GM21619 (cell line): ENCODE measurements around the gene MAGEA11.
"Not testable (repeated sequence)": the region's sequence is repeated elsewhere in the genome, so short reads cannot be mapped to it uniquely, and the experiment has no call there.

ENCODE experiments used
- ATAC-seq: cut with Tn5 transposase; IDR thresholded peaks from one replicate; pipeline ENCODE4 v1.9.1; 2021; ENCODE audit not compliant: unreplicated experiment

The MAGEA11 gene, protein sequence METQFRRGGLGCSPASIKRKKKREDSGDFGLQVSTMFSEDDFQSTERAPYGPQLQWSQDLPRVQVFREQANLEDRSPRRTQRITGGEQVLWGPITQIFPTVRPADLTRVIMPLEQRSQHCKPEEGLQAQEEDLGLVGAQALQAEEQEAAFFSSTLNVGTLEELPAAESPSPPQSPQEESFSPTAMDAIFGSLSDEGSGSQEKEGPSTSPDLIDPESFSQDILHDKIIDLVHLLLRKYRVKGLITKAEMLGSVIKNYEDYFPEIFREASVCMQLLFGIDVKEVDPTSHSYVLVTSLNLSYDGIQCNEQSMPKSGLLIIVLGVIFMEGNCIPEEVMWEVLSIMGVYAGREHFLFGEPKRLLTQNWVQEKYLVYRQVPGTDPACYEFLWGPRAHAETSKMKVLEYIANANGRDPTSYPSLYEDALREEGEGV

DNA sequence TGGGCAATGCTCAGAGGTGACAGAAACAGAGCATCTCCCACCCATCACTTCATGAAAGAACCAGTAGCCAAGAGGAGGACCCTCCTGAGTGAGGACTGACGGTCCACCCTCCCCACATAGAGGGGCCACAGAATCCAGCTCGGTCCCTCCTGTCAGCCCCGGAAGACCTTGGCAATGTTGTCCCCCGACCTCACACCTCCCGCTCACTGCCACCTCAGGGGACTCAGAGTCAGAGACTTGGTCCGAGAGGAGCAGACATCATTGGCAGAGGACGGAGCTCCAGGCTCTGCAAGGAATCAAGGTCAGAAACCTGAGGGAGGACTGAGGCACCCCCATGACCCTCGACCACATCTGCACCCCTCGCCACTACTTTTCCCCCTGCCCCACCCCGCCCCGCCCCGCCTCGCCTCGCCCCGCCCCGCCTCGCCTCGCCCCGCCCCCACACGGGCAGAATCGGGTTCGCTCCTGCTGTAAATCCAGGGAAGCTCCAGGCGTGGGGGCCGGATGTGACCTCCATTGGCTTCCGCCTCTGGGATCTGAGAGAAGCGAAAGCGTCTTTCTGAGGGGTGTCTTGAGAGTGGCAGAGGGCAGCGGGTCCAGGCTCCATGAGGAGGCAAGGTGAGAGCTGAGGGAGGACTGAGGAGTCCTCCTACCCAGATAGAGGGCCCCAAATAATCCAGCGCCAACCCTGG, at the start of gene MAGEA11:
Gene MAGEA11, plus strand, starts transcription at position 516 of the 692 bp plus-strand sequence. CDS start 1,100 bp downstream, outside the sequence.
- ATAC-seq: no peak

DNA sequence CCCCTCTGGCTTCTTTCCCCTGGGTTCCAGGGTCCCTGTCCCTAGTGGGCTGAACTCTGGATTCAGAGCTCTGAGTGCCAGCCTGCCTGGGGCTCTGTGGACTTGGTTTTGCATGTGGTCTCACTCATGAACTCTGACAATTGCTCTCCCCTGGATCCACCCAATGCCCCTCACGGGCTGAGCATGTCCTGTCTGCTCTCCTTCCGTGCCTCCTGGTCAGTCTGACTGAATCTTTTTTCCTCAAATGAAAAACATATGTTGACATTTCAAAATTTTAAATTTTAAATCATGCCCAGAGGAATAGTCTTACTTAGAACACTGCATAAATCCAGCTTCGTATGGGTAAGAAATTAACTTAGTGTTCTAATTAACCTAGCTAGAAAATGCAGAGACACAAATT, 36.8 kb upstream of the MAGEA11 start:
- not testable (repeated sequence) for ATAC-seq

DNA sequence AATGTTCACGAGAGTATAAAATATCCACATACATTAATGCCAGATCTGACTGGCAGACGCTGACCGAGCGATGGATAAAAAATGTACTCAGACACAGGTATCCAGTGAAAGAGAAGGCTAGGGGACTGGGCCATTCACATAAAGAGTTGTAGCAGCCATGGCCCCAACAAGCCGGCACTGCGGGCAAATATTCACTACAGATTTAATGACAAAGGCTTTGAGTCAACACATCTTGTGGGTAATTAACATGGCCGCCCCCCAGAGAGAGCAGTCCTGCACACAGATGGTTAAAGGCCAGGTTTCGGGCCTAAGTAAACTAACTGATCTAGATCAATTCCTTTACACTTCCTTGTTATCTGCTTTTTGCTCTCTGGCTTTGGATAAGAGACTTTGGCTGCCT, 36.3 kb upstream of the MAGEA11 start:
- not testable (repeated sequence) for ATAC-seq

DNA sequence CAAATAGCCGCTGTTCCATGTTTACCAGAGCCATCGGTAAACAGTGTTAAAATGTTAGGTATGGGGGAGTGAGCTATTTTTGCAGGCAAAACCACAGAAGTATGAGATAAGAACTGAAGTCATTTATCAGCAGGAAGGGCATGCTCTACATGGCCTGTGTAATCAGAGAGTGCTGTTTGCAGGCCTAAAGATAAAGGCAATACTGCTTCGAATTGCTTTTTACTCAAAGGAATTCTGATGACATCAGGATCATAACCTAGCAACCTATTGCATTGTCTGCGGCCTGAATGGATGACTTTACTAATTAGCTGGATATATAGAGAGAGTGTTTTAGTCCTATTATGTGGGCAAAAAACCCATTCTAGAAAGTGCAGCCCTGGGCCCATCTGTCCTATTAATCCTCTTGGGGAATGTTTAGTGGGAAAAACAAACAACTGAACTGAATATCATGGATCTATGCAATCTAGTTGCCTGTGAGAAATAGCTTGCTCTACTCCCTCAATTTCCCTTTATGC, 32.6 kb upstream of the MAGEA11 start:
- not testable (repeated sequence) for ATAC-seq

DNA sequence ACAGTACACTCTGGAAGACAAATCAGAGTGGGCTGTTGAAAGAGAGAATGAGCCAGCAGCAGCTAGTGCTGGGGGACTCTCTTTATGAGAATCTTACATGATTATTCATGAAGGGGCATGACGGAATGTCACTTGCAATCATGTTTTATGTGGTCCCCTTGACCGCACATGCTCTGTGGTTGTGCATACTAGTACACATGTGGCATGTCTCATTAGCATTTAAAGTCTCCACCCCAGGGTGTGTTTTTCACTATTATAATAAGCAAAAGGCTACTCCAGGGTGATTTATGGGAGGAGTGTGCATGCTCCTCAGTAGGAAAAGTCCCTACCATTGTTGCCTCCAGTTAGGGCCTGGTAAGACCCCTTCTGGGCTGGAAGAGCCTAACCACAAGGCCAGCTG, 30.7 kb upstream of the MAGEA11 start:
- no peak for ATAC-seq

DNA sequence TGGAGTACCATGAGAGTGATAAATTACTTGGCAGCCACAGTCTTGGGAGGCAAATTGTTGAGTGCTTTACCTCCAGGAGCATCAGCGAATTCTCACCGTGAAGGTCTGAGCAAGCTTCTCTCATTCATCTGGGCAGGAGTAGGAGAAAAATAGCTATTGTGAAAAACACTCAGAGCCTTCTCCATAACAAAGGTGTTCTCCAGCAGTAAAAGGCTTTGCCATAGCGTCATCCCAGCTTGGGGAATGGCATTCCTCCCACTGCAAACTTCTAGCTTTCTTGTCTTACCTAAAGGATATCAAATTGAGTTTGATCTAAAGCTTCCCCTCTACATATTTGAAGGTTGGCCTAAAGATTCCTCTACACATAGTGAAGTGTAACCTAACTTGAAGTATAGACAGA, 29.8 kb upstream of the MAGEA11 start:
- no peak for ATAC-seq

DNA sequence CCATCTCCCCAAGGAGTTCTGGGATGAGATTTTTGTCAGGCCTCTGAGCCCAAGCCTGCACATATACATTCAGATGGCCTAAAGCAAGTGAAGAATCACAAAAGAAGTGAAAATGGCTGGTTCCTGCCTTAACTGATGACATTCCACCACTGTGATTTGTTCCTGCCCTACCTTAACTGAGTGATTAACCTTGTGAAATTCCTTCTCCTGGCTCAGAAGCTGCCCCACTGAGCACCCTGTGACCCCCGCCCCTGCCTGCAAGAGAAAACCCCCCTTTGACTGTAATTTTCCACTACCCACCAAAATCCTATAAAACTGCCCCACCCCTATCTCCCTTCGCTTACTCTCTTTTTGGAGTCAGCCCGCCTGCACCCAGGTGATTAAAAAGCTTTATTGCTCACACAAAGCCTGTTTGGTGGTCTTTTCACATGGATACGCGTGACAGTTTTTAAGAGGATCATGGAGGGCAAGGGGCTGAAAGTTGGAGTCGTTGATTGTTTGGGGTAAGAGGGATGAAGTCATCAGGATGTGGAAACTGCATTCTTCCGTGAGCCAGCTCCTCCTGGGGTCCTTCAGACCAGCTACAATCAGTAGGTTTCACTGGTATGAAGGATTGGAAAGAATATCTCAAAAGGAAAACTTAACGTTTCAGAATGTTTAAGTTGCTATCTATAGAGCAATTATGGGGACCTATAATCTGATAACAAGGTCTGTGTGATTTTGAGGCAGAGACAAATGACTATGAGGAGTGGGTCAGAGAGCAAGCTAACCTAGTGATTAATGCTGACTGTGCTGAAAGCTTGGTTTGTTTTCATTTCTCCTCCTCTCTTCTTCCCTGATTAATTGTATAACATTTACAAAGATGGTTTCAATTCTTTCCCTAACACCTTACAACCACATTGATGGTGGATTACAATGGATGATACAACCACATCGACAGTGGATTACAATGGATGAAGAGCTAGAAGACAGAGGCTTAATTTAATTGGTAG, 28.6 kb upstream of the MAGEA11 start:
- no peak for ATAC-seq

DNA sequence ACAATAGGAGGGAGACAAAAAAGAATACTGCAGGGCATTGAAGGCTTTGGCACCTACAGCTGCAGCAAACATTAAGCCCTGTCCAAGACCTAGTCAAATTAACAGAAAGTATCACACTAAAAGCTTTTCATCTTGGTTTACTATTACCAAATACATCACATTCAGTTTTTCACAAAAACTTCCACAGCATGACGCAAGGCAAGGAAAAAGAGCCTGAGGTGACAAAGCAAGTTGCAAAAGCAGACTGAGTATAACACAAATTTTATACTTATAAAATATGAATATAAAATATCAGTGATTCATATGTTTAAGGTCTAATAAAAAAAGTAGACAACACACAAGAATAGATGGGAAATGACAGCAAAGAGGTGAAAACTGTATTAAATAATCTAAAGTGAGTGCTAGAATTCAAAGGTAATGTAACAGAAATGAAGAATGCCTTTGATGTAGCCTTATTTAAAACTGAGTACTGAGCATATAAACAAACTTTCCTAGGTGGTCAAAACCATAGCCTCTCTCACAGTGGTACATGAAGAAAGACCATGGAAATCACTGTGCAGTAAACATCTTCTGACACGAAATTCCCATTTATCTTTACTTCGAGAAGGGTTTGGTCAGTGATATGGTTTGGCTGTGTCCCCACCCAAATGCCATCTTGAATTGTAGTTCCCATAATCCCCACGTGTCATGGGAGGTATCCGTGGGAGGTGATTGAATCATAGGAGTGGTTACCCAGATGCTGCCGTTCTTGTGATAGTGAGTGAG, 27.7 kb upstream of the MAGEA11 start:
- ATAC-seq: no peak

DNA sequence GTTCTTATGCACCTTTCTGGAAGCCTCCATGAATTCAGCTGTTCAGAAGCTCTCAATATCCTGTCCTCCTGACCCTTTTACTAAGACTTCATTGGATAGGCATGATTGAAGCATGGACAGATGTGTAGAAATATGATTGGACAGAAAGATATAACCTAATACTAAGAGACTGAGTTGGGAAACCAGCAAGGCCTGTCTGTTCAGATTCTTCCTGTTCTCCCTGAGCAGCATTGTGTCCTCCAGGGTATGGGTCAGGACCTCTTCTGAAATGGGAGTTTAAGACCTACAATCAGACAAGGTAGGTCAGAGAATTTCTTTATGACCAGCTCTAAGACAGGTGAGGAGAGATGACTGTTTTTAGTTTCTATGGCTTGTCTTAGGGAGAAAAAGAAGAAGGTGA, 23.9 kb upstream of the MAGEA11 start:
- ATAC-seq: no peak

DNA sequence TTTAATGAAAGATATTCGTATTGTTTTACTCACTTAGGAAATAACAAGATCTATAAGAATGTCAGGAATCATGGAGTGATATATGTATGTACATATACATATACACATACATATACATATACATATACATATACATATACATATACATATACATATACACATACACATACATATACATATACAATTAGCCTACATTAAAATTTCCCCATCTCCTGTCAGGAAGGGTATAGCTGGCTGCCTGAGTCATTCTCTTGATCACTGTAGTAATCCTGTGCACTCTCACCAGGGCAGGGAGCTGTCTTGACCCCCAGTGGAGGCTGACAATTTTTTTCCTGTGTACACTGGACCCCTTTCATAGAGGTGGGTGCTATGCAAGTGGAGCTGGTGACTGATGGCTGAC, 23.3 kb upstream of the MAGEA11 start:
- no peak for ATAC-seq

DNA sequence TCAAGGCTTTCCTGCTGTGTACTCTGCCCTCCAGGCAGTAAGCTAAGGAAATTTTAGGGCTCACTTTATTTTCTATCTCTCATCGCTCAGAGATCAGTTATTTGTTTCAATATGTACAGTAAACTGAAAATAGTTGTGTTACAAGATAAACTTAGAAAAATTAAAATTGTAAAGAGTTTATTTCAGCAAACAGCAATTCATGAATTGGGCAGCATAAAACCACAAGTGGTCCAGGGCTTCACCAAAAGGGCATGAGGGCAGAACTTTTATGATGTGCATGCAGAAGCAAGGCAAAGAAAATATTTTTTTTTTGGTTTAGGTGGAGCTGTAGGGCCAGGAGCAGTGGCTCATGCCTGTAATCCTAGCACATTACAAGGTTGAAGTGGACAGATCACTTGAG, 20.1 kb upstream of the MAGEA11 start:
- ATAC-seq: no peak

DNA sequence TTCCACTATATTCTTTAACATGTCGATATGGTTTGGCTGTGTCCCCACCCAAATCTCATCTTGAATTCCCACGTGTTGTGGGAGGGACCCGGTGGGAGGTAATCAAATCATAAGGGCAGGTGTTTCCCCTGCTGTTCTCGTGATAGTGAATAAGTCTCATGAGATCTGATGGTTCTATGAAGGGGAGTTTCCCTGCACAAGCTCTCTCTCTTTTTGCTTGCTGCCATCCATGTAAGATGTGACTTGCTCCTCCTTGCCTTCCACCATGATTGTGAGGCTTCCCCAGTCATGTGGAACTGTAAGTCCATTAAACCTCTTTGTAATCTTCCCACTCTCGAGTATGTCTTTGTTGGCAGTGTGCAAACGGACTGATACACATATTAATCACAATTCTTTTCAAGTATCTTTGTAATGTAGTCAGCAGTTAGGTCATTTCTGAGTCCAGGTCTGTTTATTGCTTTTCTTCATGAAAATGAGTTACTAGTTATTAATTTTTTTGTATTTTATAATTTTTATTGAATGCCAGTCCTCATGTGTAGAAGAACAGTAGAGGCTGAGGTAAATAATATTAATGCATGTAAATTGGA, 19.1 kb upstream of the MAGEA11 start:
- not testable (repeated sequence) for ATAC-seq

DNA sequence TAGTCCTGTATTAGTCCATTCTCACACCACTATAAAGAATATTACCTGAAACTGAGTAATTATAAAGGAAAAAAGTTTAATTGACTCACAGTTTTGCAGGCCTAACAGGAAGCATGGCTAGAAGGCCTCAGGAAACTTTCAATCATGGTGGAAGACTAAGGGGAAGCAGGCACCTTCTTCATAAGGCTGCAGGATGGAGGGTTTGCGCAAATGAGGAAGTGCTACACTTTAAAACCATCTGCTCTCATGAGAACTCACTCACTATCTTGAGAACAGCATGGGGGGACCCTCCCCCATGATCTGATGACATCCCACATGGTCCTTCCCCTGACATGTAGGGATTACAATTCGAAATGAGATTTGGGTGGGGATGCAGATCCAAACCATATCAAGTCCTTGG, 12.1 kb upstream of the MAGEA11 start:
- ATAC-seq: no peak

DNA sequence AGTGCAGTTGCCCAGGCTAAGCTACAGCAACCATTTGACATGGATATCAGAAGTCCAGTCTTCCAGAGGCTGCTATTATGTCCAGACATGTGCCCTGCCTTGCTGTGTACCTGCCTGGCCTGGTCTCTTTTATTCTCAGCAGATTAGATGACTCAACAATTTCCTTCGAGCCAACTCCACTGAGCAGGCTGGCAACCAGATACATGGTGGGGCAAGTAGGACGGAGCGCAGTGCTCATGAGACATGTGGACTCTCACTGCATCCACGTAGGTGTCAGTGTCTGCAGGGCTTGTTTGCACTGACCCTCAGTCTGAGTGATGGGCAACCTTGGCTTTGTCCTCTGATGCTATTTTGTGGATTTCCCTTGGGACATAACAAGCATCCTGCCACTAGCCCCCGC, 7.2 kb upstream of the MAGEA11 start:
- no peak for ATAC-seq

DNA sequence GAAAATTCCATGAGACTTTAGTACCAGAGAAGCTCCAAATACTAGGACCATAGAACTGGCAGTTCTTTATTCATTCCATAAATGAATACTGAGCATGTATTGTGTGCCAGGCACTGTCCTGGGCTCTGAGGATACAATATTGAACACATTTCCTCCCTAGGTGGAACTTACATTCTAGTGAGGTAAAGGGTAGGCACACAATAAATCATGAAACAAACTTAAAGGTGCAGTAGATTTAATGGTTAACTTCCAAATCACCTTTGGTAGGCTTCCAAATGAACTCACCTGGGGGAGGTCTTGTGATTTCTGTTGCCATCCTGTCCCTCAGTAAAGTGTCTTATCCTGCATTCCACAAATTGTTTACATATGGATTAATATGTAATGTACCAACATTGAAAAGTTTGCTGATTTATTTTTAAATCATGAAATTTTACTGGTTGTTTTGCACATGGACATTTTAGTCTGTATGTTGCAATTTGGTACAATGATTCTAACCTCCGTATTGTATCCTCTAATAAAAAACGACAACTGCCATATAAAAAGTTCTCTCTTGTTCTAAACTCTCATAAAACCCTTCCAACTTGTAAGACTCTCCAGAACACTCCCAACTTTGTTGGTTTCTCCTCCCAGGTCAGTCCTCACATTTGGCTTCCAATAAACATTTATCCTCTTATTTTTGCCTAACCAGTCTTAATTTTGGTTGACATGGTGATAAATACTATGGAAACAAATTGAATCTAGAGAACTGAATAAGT, 4.5 kb upstream of the MAGEA11 start:
- ATAC-seq: no peak

DNA sequence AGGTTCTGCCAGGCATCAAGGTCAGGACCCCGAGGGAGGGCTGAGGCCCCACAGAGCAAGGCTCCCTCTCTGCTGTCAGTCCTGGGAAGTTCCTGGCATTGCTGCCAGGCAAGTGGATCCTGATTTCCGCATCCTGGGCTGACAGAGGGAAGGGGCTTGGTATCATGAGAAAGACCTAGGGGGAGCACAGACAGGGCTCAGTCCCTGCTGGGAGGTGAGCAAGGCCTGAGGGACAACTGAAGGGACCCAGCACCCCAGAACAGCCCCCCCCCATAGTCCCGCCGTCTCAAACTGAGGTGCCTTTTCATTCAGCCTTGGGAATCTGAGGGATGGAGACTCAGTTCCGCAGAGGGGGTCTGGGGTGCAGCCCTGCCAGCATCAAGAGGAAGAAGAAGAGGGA, 971 bp downstream of the MAGEA11 start:
- no peak for ATAC-seq

DNA sequence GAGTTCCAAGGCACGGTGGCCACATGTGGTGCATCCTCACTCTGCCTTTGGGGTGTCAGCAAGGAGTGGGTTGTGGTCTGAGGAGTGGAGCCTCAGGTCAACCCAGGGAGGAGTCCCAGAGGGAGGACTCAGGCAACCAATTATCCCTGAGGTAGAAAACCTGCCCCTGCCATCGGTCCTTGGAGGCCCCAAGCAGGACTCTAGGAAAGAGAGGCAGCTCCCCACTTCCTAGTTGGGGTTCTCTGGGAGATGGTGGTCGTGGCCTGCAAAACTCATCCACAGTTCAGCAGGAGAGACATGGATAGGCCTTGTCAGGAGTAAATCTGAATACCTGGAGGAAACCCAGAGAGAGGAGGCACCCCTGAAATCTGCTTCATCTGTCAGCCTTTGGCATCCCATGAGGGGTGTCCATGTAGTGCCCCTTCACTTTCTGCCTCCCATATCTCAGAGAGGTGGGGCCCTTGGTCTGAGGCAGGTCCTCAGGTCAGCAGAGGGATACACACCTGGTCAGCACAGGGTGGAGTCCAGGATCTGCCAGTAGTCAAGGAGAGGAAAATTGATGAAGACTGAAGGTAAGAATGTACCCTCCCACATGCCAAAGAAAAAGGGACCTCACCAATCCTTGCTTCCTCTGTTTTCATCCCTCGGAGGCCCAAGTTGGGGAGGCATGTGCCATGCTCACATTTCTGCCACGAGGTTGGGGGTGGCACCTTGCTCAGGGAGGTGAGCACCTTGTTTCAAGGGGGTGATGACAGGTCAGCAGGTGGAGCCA, 1.6 kb downstream of the MAGEA11 start:
- no peak for ATAC-seq

DNA sequence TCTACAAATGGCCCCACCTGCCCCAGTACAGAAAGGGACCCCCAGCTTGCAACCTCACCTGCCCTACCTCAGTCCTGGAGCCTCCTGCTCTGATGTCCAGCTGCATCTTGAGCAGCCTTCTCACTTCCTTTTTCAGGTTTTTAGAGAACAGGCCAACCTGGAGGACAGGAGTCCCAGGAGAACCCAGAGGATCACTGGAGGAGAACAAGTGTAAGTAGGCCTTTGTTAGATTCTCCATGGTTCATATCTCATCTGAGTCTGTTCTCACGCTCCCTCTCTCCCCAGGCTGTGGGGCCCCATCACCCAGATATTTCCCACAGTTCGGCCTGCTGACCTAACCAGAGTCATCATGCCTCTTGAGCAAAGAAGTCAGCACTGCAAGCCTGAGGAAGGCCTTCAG, 3.6 kb downstream of the MAGEA11 start:
- peak; percentile 77 for ATAC-seq
